H9 (cell line): ENCODE data around the gene AKT3. TPM values are rescaled to one million over a fixed set of nuclear protein-coding genes. Genes with fewer than 3 reads are reported as not detected.

Experiments
- DNase-seq: peaks from one replicate; pipeline ENCODE4 v3.0.0-alpha.2; 2017
- H2AFZ ChIP-seq: one replicate; pipeline ENCODE4 v1.6.1; 2013; ENCODE audit warnings: mild to moderate bottlenecking, low read length, control low read depth, moderate library complexity
- H2AK5ac ChIP-seq: 2 replicates; pipeline ENCODE4 v1.6.1; 2013; ENCODE audit warnings: low read length, control low read depth, mixed read lengths; ENCODE audit not compliant: insufficient read length
- H2BK120ac ChIP-seq: one replicate; pipeline ENCODE4 v1.6.1; 2013; ENCODE audit warnings: low read depth, mild to moderate bottlenecking, low read length, control low read depth, inconsistent platforms; ENCODE audit not compliant: poor library complexity, severe bottlenecking
- H2BK12ac ChIP-seq: 2 replicates; pipeline ENCODE4 v1.6.1; 2013; ENCODE audit warnings: low read length, control low read depth, mixed read lengths, low read depth; ENCODE audit not compliant: insufficient read length
- H2BK15ac ChIP-seq: 2 replicates; pipeline ENCODE4 v1.6.1; 2013; ENCODE audit warnings: low read depth, low read length, control low read depth
- H2BK20ac ChIP-seq: one replicate; pipeline ENCODE4 v1.6.1; 2013; ENCODE audit warnings: low read depth, mild to moderate bottlenecking, low read length, control low read depth, inconsistent platforms; ENCODE audit not compliant: poor library complexity, severe bottlenecking
- H2BK5ac ChIP-seq: 2 replicates; pipeline ENCODE4 v1.6.1; 2013; ENCODE audit warnings: low read length, control low read depth, mixed read lengths; ENCODE audit not compliant: insufficient read length
- H3K14ac ChIP-seq: 2 replicates; pipeline ENCODE4 v1.6.1; 2013; ENCODE audit warnings: low read length, control low read depth; ENCODE audit not compliant: insufficient read depth
- H3K18ac ChIP-seq: 2 replicates; pipeline ENCODE4 v1.6.1; 2013; ENCODE audit warnings: low read depth, mild to moderate bottlenecking, mixed read lengths, low read length, control low read depth; ENCODE audit not compliant: insufficient read length
- H3K23ac ChIP-seq: 2 replicates; pipeline ENCODE4 v1.6.1; 2013; ENCODE audit warnings: low read length, control low read depth, mixed read lengths, low read depth; ENCODE audit not compliant: insufficient read length
- H3K23me2 ChIP-seq: 2 replicates; pipeline ENCODE4 v1.6.1; 2013; ENCODE audit warnings: low read depth, mild to moderate bottlenecking, mixed read lengths, low read length, control low read depth; ENCODE audit not compliant: insufficient read length, poor library complexity, severe bottlenecking
- H3K27ac ChIP-seq: 2 replicates; pipeline ENCODE4 v1.5.1; 2013; ENCODE audit warnings: low read length, control low read depth, mixed read lengths, low read depth; ENCODE audit not compliant: insufficient read length
- H3K27me3 ChIP-seq: 2 replicates; pipeline ENCODE4 v1.6.1; 2013; ENCODE audit warnings: low read length, control low read depth, inconsistent platforms; ENCODE audit not compliant: insufficient read depth
- H3K4ac ChIP-seq: 2 replicates; pipeline ENCODE4 v1.6.1; 2013; ENCODE audit warnings: low read depth, mild to moderate bottlenecking, control low read depth, inconsistent platforms, low read length, moderate library complexity
- H3K4me1 ChIP-seq: 2 replicates; pipeline ENCODE4 v1.6.1; 2013; ENCODE audit warnings: low read length, control low read depth, inconsistent platforms; ENCODE audit not compliant: insufficient read depth
- H3K4me2 ChIP-seq: 2 replicates; pipeline ENCODE4 v1.6.1; 2013; ENCODE audit warnings: low read length, control low read depth, mixed read lengths; ENCODE audit not compliant: insufficient read length, insufficient read depth
- H3K56ac ChIP-seq: 2 replicates; pipeline ENCODE4 v1.6.1; 2013; ENCODE audit warnings: low read depth, mild to moderate bottlenecking, mixed read lengths, low read length, control low read depth; ENCODE audit not compliant: insufficient read length
- H3K79me1 ChIP-seq: 2 replicates; pipeline ENCODE4 v1.6.1; 2013; ENCODE audit warnings: low read depth, mild to moderate bottlenecking, moderate library complexity, low read length, control low read depth, inconsistent platforms; ENCODE audit not compliant: insufficient read depth, poor library complexity, severe bottlenecking
- H3K79me2 ChIP-seq: 2 replicates; pipeline ENCODE4 v1.6.1; 2013; ENCODE audit warnings: low read length, control low read depth, inconsistent platforms; ENCODE audit not compliant: insufficient read depth
- H3K9ac ChIP-seq: 2 replicates; pipeline ENCODE4 v1.6.1; 2013; ENCODE audit warnings: low read length, control low read depth, mixed read lengths; ENCODE audit not compliant: insufficient read length; ENCODE audit errors: extremely low read depth
- H3K9me3 ChIP-seq: one replicate; pipeline ENCODE4 v1.6.1; 2013; ENCODE audit warnings: low read depth, low read length, inconsistent platforms; ENCODE audit not compliant: control insufficient read depth
- H3T11ph ChIP-seq: one replicate; pipeline ENCODE4 v1.6.1; 2013; ENCODE audit warnings: mild to moderate bottlenecking, low read length, control low read depth, inconsistent platforms
- H4K20me1 ChIP-seq: one replicate; pipeline ENCODE4 v1.6.1; 2013; ENCODE audit not compliant: control insufficient read depth, insufficient read length, insufficient read depth
- H4K5ac ChIP-seq: 2 replicates; pipeline ENCODE4 v1.6.1; 2013; ENCODE audit warnings: low read depth, mild to moderate bottlenecking, mixed read lengths, low read length, control low read depth; ENCODE audit not compliant: insufficient read length
- H4K8ac ChIP-seq: replicated peaks from 2 replicates; pipeline ENCODE4 v1.6.1; 2013; ENCODE audit warnings: low read length, control low read depth, mixed read lengths, low read depth; ENCODE audit not compliant: insufficient read length
- H4K91ac ChIP-seq: 2 replicates; pipeline ENCODE4 v1.6.1; 2013; ENCODE audit warnings: low read depth, mild to moderate bottlenecking, moderate library complexity, mixed read lengths, low read length, control low read depth; ENCODE audit not compliant: insufficient read length
- H3K27ac Mint-ChIP-seq, 3 experiments: 2 replicates in 2 of 3; 3 replicates in 1 of 3; pipeline ENCODE4 v1.8.0; 2020 to 2021; ENCODE audit warnings: mixed read lengths in 3 of 3, mild to moderate bottlenecking in 1 of 3, moderate library complexity in 1 of 3
- H3K27me3 Mint-ChIP-seq: 2 replicates; pipeline ENCODE4 v1.8.0; 2021; ENCODE audit warnings: low read depth, mild to moderate bottlenecking, moderate library complexity, mixed read lengths
- H3K36me3 Mint-ChIP-seq, 3 experiments: 2 replicates in 2 of 3; 3 replicates in 1 of 3; pipeline ENCODE4 v1.8.0; 2020 to 2021; ENCODE audit warnings: low read depth in 3 of 3, mixed read lengths in 3 of 3; ENCODE audit not compliant: insufficient read depth in 1 of 3
- H3K4me1 Mint-ChIP-seq, 2 experiments: 2 replicates each; pipeline ENCODE4 v1.8.0; 2020; ENCODE audit warnings: mixed read lengths in 2 of 2
- H3K4me3 Mint-ChIP-seq, 2 experiments: 2 replicates in 1 of 2; 3 replicates in 1 of 2; pipeline ENCODE4 v1.8.0; 2020 to 2021; ENCODE audit warnings: mild to moderate bottlenecking in 2 of 2, mixed read lengths in 2 of 2, moderate library complexity in 1 of 2
- H3K9me3 Mint-ChIP-seq, 2 experiments: 2 replicates in 1 of 2; 3 replicates in 1 of 2; pipeline ENCODE4 v1.8.0; 2020; ENCODE audit warnings: mild to moderate bottlenecking in 2 of 2, mixed read lengths in 2 of 2, moderate library complexity in 1 of 2
- WGBS: extraction: QIAGEN DNeasy Blood & Tissue Kit; methylation state at CpG from one replicate; pipeline ENCODE4 v1.1.7; 2013; ENCODE audit warnings: missing lambda C conversion rate, low lambda C conversion rate, mixed read lengths; ENCODE audit not compliant: insufficient read length; ENCODE audit errors: extremely low coverage; 5-methylcytosine and 5-hydroxymethylcytosine counted together
- total RNA-seq: library from RNA; stranded (reverse); gene quantifications from 2 replicates; pipeline ENCODE4 v1.2.1, GENCODE V29; 2021
- TF ChIP-seq, protein P1 (sequence below): fragments of 200-600 bp; sonication (generic); conservative IDR thresholded peaks from 3 replicates; pipeline ENCODE4 v1.8.0; 2021; ENCODE audit warnings: antibody characterized with exemption, mild to moderate bottlenecking

Gene AKT3
- total RNA-seq, 1 experiment from 2014 or later: 27.8 TPM

DNA sequence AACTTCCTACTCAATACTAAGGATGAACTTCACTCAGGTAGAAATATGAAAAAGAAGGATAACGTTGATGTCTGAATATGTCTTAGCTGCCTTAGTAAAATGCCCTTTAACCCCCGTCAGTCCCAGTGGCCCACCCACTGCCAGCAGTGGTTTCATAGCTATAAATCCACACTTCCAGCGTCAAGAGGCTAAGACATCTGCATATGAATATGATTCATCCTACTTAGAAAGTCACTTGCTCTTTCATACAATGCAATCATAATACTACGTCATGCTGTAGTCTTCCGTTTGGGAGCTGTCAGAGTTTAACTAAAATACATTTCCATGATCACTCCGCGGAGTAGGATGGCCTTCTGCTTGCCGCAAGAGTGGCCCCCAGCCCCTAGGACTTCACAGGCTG lies 346.9 kb downstream of the AKT3 start:
- no peaks in the 10 kb centered on the region for H3K79me2 ChIP-seq
- H3K9me3 Mint-ChIP-seq: no peaks in the 10 kb centered on the region
- H4K5ac ChIP-seq: no peak overlapping the region
- no peak for DNase-seq
- H3K23me2 ChIP-seq: no peaks in the 10 kb centered on the region
- H3K23ac ChIP-seq: no peak overlapping the region
- no peak overlapping the region for H4K8ac ChIP-seq
- H3K4me3 Mint-ChIP-seq: no peak overlapping the region
- no peak overlapping the region for H3K18ac ChIP-seq
- H3T11ph ChIP-seq: no peak overlapping the region
- H3K4me1 ChIP-seq: peaks cover 12% of the 10 kb centered on the region; the same call in 1 of the 2 replicates
- H3K27me3 Mint-ChIP-seq: no peaks in the 10 kb centered on the region
- no peak overlapping the region for H3K14ac ChIP-seq
- H3K4me1 Mint-ChIP-seq: peaks cover 30 to 43% of the 10 kb centered on the region in 2 experiments
- no peak overlapping the region for H2BK5ac ChIP-seq
- no peak overlapping the region for H4K91ac ChIP-seq
- no peak overlapping the region for H3K27ac ChIP-seq
- H3K27me3 ChIP-seq: no peaks in the 10 kb centered on the region
- WGBS: no CpG with 5 or more reads among the region's 8 CpGs
- TF ChIP-seq, protein P1, sequence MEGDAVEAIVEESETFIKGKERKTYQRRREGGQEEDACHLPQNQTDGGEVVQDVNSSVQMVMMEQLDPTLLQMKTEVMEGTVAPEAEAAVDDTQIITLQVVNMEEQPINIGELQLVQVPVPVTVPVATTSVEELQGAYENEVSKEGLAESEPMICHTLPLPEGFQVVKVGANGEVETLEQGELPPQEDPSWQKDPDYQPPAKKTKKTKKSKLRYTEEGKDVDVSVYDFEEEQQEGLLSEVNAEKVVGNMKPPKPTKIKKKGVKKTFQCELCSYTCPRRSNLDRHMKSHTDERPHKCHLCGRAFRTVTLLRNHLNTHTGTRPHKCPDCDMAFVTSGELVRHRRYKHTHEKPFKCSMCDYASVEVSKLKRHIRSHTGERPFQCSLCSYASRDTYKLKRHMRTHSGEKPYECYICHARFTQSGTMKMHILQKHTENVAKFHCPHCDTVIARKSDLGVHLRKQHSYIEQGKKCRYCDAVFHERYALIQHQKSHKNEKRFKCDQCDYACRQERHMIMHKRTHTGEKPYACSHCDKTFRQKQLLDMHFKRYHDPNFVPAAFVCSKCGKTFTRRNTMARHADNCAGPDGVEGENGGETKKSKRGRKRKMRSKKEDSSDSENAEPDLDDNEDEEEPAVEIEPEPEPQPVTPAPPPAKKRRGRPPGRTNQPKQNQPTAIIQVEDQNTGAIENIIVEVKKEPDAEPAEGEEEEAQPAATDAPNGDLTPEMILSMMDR: no peak
- H4K20me1 ChIP-seq: no peaks in the 10 kb centered on the region
- no peak overlapping the region for H2AK5ac ChIP-seq
- H2BK120ac ChIP-seq: no peak overlapping the region
- H3K56ac ChIP-seq: no peak overlapping the region
- no peaks in the 10 kb centered on the region for H3K79me1 ChIP-seq
- H3K9me3 ChIP-seq: no peaks in the 10 kb centered on the region
- H3K27ac Mint-ChIP-seq: peak overlapping the region in 1 of 3 experiments; percentile 67; a peak in 1 of 7 replicates
- H3K4me2 ChIP-seq: no peak overlapping the region
- no peak overlapping the region for H2BK12ac ChIP-seq
- H2BK15ac ChIP-seq: no peak overlapping the region
- H3K4ac ChIP-seq: no peak overlapping the region
- peaks cover 5% of the 10 kb centered on the region in 3 experiments; a peak in 5 of 7 replicates for H3K36me3 Mint-ChIP-seq
- H2AFZ ChIP-seq: no peak overlapping the region
- H2BK20ac ChIP-seq: no peak overlapping the region
- no peak overlapping the region for H3K9ac ChIP-seq
